Psoas muscle (tissue), 8 donors: ENCODE results near the gene RHOG. TPM values are rescaled to one million over a fixed set of nuclear protein-coding genes. Genes with fewer than 3 reads are reported as not detected.

ENCODE experiments used
- ATAC-seq, 4 donors: fragments of 200-7000 bp; cut with Tn5 transposase; one replicate each; pipeline ENCODE4 v1.9.1; 2020; ENCODE audit warnings: moderate library complexity in 3 of 4, mild to moderate bottlenecking in 2 of 4
- DNase-seq, 2 donors: peaks; one replicate each; pipeline ENCODE4 v3.0.0-alpha.2; 2020
- H3K27ac ChIP-seq: fragments of 200-600 bp; one replicate; pipeline ENCODE4 v1.8.0; 2022
- H3K27me3 ChIP-seq, 3 donors: fragments of 200-600 bp in 1 of 3; one replicate each; pipeline versions ENCODE4 v1.6.1 to v1.8.0; 2013 to 2022; ENCODE audit warnings: low read length in 2 of 3, mild to moderate bottlenecking in 2 of 3, moderate library complexity in 1 of 3; ENCODE audit not compliant: insufficient read depth in 3 of 3
- H3K36me3 ChIP-seq, 2 donors: fragments of 200-600 bp in 1 of 2; one replicate each; pipeline versions ENCODE4 v1.6.1 to v1.8.0; 2013 to 2022; ENCODE audit warnings: low read depth in 1 of 2, mild to moderate bottlenecking in 1 of 2, moderate library complexity in 1 of 2; ENCODE audit not compliant: insufficient read depth in 1 of 2
- H3K4me1 ChIP-seq: fragments of 200-600 bp; one replicate; pipeline ENCODE4 v1.8.0; 2022
- H3K4me3 ChIP-seq: fragments of 200-600 bp; one replicate; pipeline ENCODE4 v1.8.0; 2022; ENCODE audit warnings: mild to moderate bottlenecking
- H3K9me3 ChIP-seq: fragments of 200-600 bp; one replicate; pipeline ENCODE4 v1.8.0; 2022
- WGBS, 3 donors: extraction: QIAGEN DNeasy Blood & Tissue Kit; methylation state at CpG; one replicate each; pipeline versions ENCODE4 v1.1.6 to v1.1.7; 2013; 5-methylcytosine and 5-hydroxymethylcytosine counted together
- intact Hi-C, 2 donors: fragments of 100-400 bp; cut with DNase I; formaldehyde crosslinking; loops; one replicate each; pipeline versions ENCODE4 v1.11.0 to v1.14.2; 2022
- polyA plus RNA-seq, 3 donors: library from polyadenylated mRNA; stranded (reverse); fragments of 200-250 nt; gene quantifications; one replicate each; pipeline ENCODE4 v1.2.3, GENCODE V29; 2013
- total RNA-seq, 4 donors: library from RNA; stranded (reverse); fragmentation: NEBNext Ultra II Directional in 2 of 4; extraction: Animal tissue kit (Norgen Biotek cat#: 25700) in 2 of 4; gene quantifications; one replicate each; pipeline versions ENCODE4 v1.2.1 to v1.2.4, GENCODE V29; 2021 to 2023
- TF ChIP-seq, protein P1 (sequence below): fragments of 200-600 bp; IDR thresholded peaks from one replicate; pipeline ENCODE4 v1.8.0; 2022; ENCODE audit warnings: antibody characterized with exemption
- donor health status: healthy with polysubstance abuse.
- donor health status: DM: no; HTN: no; CAD: no; lungs with moderate emphysema.
- donor health status: Bipolar disorder and iron deficiency.
- donor health status: healthy.
- donor health status: DM: yes; HTN: yes; CAD: no.
- donor health status: DM: no; HTN: no; CAD: no.
- donor health status: DM: no; HTN: no; CAD: no.
- donor health status: DM: yes; HTN: yes; CAD: no.

The RHOG gene
- total and polyA plus RNA-seq, 7 donors, result 22.4 to 80.1 (median 40.9) TPM

DNA sequence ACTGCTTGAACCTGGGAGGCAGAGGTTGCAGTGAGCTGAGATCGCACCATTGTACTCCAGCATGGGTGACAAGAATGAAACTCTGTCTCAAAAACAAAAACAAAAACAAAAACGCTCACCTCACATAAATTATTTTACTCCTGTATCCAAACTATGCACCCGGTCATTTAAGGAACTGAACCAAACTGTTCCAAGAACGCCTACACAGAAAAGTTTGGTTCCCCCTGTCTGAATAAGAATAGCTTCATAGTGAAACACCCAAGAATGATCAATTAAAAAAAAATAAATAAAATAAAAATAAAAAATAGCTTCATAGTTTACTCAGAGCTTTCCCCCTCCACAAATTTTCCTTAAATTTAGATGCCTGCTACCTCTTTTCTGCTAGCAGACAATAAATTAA lies 57.1 kb downstream of the RHOG start:
- WGBS, 3 donors, result 87 to 91% (median 89%) methylated on average over 4 of the region's 4 CpGs
- DNase-seq (no peak), ATAC-seq (no peak)
- Histone ChIP-seq H3K27ac (no peak overlapping the region), H3K4me1 (peaks cover 38% of the 10 kb centered on the region), H3K36me3 (peaks cover 4 to 37% of the 10 kb centered on the region in 2 donors), H3K27me3 (no peaks in the 10 kb centered on the region), H3K9me3 (no peaks in the 10 kb centered on the region), H3K4me3 (no peak overlapping the region)
- TF ChIP-seq, protein P1, sequence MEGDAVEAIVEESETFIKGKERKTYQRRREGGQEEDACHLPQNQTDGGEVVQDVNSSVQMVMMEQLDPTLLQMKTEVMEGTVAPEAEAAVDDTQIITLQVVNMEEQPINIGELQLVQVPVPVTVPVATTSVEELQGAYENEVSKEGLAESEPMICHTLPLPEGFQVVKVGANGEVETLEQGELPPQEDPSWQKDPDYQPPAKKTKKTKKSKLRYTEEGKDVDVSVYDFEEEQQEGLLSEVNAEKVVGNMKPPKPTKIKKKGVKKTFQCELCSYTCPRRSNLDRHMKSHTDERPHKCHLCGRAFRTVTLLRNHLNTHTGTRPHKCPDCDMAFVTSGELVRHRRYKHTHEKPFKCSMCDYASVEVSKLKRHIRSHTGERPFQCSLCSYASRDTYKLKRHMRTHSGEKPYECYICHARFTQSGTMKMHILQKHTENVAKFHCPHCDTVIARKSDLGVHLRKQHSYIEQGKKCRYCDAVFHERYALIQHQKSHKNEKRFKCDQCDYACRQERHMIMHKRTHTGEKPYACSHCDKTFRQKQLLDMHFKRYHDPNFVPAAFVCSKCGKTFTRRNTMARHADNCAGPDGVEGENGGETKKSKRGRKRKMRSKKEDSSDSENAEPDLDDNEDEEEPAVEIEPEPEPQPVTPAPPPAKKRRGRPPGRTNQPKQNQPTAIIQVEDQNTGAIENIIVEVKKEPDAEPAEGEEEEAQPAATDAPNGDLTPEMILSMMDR, result no peak
- intact Hi-C loops, result no loop called here

DNA sequence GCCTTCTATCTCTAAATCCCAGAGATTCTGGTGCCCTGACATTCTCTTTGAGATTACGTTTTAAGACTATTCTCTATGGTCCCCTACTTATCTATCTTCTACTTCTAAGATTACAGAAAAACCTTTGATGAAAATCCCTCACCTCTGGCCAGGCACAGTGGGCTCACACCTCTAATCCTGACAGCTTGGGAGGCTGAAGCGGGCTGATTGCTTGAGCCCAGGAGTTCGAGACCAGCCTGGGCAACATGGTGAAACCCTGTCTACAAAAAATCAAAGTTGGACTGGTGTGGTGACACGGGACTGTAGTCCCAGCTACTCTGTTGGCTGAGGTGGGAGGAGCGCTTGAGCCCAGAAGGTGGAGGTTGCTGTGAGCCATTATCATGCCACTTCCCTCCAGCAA lies 57.8 kb downstream of the RHOG start:
- Histone ChIP-seq H3K4me3 (no peak overlapping the region), H3K9me3 (no peaks in the 10 kb centered on the region), H3K4me1 (peaks cover 38% of the 10 kb centered on the region), H3K36me3 (peaks cover 8 to 44% of the 10 kb centered on the region in 2 donors), H3K27me3 (no peaks in the 10 kb centered on the region), H3K27ac (no peak overlapping the region)
- WGBS, 3 donors, result 88 to 92% (median 89%) methylated on average over 5 of the region's 5 CpGs
- ATAC-seq (no peak), DNase-seq (no peak)
- intact Hi-C loops, result no loop called here
- TF ChIP-seq, protein P1, result no peak

DNA sequence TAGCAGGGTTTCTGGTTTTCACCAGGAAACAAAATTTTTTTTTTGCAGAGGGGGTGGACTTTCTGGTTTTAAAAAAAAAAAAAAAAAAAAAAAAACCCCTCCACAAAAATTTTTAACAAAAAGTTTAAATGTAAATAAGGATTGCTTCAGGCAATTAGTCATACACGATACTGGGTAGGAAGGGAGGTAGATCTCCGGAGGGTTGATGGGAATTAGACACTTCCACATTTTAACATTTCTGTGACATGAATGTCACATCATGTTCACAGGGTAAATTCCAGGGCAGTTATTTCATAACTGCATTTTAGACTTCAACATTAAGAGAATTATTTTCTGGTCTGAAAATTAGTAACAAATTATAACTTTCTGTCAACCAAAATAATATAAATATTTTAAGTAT lies 59.3 kb downstream of the RHOG start:
- Histone ChIP-seq H3K9me3 (no peaks in the 10 kb centered on the region), H3K36me3 (peaks cover 8 to 56% of the 10 kb centered on the region in 2 donors), H3K4me3 (no peak overlapping the region), H3K27me3 (no peaks in the 10 kb centered on the region), H3K4me1 (peaks cover 31% of the 10 kb centered on the region), H3K27ac (peak overlapping the region; percentile 58)
- 6 to 22% (median 9%) methylated on average over 2 of the region's 2 CpGs for WGBS, 3 donors
- intact Hi-C loops, result no loop called here
- ATAC-seq (peak; percentile 56 to 76 (median 72)), DNase-seq (no peak)
- TF ChIP-seq, protein P1, result no peak

Other genes starting within 250 kb of the RHOG start
- 1 to 10 TPM; 1.4 to 4.4 (median 2.8) TPM for gene ART5, start 199.0 kb downstream of the RHOG start, total RNA-seq
- gene ART5, start 199.0 kb downstream of the RHOG start, polyA plus RNA-seq, result 1 to 10 TPM in 1 of 3 donors, under 1 TPM in 2; 0.65 to 2.4 (median 0.99) TPM
- gene ART1, start 195.8 kb downstream of the RHOG start, total RNA-seq, result 10 to 100 TPM; 14.5 to 33.0 (median 24.9) TPM
- 1 to 10 TPM in 1 of 3 donors, under 1 TPM in 2; 0.26 to 2.9 (median 0.62) TPM for gene ART1, start 195.8 kb downstream of the RHOG start, polyA plus RNA-seq
- 1 to 10 TPM in 1 of 4 donors, under 1 TPM in 3; 0.36 to 1.4 (median 0.63) TPM for gene CHRNA10, start 169.6 kb downstream of the RHOG start, total RNA-seq
- gene CHRNA10, start 169.6 kb downstream of the RHOG start, polyA plus RNA-seq, result under 1 TPM; 0.13 to 0.65 (median 0.40) TPM
- gene NUP98, start 43.4 kb downstream of the RHOG start, total RNA-seq, result 10 to 100 TPM; 45.3 to 85.1 (median 72.3) TPM
- 10 to 100 TPM; 25.9 to 59.3 (median 37.0) TPM for gene NUP98, start 43.4 kb downstream of the RHOG start, polyA plus RNA-seq
- 10 to 100 TPM in 1 of 4 donors, 1 to 10 TPM in 3; 4.5 to 14.5 (median 7.7) TPM for gene PGAP2, start 32.4 kb downstream of the RHOG start, total RNA-seq
- gene PGAP2, start 32.4 kb downstream of the RHOG start, polyA plus RNA-seq, result 10 to 100 TPM in 1 of 3 donors, 1 to 10 TPM in 2; 6.0 to 12.5 (median 6.0) TPM
- 100 to 1,000 TPM in 3 of 4 donors, 10 to 100 TPM in 1; 97.5 to 147 (median 112) TPM for gene STIM1, start 14.7 kb upstream of the RHOG start, total RNA-seq
- gene STIM1, start 14.7 kb upstream of the RHOG start, polyA plus RNA-seq, result 100 to 1,000 TPM in 1 of 3 donors, 10 to 100 TPM in 2; 52.1 to 133 (median 66.4) TPM